Mononuclear cell (primary cell): ENCODE measurements around the gene AGTPBP1. TPM values are rescaled to one million over a fixed set of nuclear protein-coding genes. Genes with fewer than 3 reads are reported as not detected.

Experiments used
- total RNA-seq: library from RNA; depleted of rRNA; stranded (reverse); fragments of >200 nt; gene quantifications from one replicate; pipeline ENCODE4 v1.2.3, GENCODE V29; 2012

Gene AGTPBP1
- total RNA-seq, 1 donor: 147 TPM

Other genes with a start within 250 kb of the AGTPBP1 start
- gene NAA35, start 199.2 kb upstream of the AGTPBP1 start, total RNA-seq: 20.1 TPM